Hematopoietic multipotent progenitor cell treated with erythropoietin and hydrocortisone succinate and interleukin-3 and kit ligand, for 17 days (in vitro differentiated cells): ENCODE data around the gene HIGD1A.
"Not testable (repeated sequence)": the region's sequence is repeated elsewhere in the genome, so short reads cannot be mapped to it uniquely, and the experiment has no call there.

Source experiments
- DNase-seq: peaks from one replicate; pipeline ENCODE4 v3.0.0-alpha.2; 2015; ENCODE audit warnings: low spot score

HIGD1A gene

DNA sequence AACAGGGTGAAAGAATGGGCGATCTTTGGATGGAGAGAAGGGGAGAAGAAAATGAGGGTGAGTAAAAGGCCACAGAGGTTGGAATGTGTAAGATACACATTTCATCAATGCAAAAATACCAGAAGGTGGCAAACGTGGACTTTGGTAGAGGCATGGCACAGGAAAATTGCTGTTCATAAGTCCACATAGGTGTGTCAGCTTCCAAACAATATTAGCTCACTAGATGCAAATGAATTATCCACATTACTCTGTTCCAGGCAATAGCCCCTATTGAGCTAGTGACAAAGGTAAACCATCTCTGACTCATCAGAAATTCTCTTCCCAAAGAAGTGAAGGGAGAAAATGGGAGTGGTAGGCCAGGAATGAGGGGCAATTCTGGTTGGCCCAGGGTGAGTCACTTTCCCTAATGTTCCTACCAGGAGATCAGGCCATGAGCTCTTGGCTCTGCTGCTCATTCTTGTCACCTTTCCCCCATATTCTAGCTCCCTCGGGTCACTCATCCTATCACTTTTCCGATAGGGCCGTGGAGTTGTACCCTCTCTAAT lies 24.9 kb upstream of the HIGD1A start:
- DNase-seq = no peak

GRCh38 chr3:42827654-42828053 lies 23.4 kb upstream of the HIGD1A start:
- no peak for DNase-seq

DNA sequence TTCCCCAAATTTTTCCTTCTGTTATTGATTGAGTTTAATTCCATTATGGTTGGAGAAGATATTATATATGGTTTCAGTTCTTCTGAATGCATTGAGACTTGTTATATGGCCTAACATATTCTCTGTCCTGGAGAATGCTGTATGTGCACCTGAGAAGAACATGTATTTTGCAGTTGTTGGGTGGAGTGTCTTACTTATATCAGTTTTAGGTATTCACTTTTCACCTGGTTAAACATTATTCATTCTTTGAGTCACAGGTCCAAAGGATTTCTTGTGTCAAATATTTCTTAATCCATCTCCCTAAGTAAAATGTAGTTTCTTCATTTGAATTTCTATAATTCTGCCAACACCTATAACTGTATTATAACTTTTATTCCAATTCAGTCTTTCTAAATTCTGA lies 22.7 kb upstream of the HIGD1A start:
- DNase-seq = no peak

DNA sequence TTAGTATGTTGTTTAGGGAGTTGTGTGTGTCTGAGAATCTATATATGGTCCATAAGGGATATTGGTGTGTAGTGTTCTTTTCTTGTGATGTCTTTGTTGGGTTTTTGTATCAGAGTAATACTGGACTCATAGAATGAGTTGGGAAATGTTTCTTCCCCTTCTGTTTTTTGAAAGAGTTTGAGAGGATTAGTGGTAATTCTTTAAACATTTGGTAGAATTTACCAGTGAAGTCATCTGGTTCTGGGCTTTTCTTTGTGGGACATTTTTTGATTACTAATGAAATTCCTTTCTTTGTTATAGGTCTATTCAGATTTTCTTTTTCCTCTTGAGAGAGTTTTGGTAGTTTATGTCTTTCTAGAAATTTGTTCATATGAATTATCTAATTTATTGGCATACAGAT lies 21.9 kb upstream of the HIGD1A start:
- DNase-seq = no peak

- DNase-seq = no peak
These were observed 19.1 kb upstream of the HIGD1A start for GRCh38 chr3:42823351-42823750.

DNA sequence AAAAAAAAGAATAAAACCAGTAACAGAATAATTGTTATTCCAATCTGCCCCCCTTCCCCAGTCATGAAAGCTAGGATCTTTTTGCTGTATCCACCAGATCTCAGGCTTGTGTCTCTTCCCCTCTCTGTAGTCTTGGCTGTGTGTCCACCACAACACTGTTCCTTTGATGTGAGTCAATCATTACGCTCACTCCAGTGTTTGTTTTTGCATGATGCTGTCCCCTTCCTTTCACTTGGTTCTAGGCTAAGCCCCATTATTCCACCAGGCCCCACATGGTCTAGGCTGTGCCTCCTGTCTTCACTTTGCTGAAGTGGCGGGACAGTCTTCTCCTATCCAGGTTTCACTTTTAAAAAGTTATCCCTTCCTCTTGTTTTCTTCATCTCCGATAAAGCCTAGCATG lies 18.5 kb upstream of the HIGD1A start:
- no peak for DNase-seq

DNA sequence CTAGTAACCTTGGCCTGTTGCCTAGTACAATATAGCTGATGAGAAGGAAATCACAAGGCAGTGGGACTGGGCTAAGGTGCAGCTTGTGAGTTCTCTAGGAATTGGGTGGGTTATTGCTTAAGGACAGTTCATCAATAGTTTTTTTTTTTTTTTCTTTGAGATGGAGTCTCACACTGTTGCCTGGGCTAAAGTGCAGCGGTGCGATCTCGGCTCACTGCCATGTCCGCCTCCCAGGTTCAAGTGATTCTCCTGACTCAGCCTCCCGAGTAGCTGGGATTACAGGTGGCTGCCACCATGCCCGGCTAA lies 16.4 kb upstream of the HIGD1A start:
- DNase-seq = no peak

DNA sequence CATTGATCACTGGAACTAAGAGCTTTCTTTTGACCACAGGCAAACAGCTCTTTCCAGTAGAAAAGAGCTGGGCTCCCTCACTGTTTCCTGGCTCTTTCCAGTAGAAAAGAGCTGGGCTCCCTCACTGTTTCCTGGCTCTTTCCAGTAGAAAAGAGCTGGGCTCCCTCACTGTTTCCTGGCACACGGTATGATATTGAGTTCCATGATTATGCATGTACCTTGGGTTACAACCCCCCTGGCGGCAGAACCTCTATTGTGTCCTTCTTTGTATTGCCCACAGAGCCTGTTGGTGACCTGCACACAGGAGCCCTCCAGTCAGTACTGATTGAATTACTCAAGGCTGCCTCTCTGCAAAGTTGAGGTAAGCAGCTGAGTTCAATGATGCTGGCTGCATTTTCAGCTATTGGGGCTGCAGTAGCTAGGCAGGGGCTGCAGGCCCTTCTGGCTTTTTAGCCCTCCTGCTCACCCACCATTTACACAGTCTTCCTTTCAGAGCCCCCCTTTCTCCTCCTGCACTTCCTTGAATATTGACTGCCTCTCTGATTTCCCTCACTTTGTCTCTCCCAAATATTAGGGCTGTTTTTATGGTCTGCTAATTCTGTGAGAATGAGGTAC lies 15.2 kb upstream of the HIGD1A start:
- DNase-seq = no peak

- DNase-seq = no peak
These were observed 11.5 kb upstream of the HIGD1A start for GRCh38 chr3:42815826-42816225.

GRCh38 chr3:42814914-42815507 lies 10.7 kb upstream of the HIGD1A start:
- peak; percentile 81 for DNase-seq

- no peak for DNase-seq
These were observed 10.0 kb upstream of the HIGD1A start for GRCh38 chr3:42814246-42814645.

- not testable (repeated sequence) for DNase-seq
These were observed 7.0 kb upstream of the HIGD1A start for GRCh38 chr3:42811118-42811883.

DNA sequence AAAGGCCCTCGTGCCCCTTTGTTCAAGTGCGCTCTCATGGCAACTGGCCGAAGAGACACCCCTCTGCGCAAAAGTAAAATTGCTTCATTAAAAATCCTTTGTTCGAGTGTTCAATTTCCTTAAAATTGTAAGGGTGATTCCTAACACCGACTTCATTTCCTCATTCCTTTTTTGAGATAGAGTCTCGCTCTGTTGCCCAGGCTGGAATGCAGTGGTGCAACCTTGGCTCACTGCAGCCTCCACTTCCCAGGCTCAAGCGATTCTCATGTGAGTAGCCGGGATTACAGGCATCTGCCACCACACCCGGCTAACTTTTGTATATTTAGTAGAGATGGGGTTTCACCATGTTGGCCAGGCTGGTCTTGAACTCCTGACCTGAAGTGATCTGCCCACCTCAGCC lies 6.4 kb upstream of the HIGD1A start:
- not testable (repeated sequence) for DNase-seq

GRCh38 chr3:42809202-42809601 lies 4.9 kb upstream of the HIGD1A start, which contains the start of gene ACKR2:
Gene ACKR2, plus strand, starts transcription at chr3:42809445. Its CDS starts 55,058 bp downstream, at chr3:42864503.
- no peak for DNase-seq

- DNase-seq = no peak
These were observed 3.6 kb upstream of the HIGD1A start for GRCh38 chr3:42807929-42808328.

- no peak for DNase-seq
These were observed 991 bp upstream of the HIGD1A start for GRCh38 chr3:42805141-42805821.

DNA sequence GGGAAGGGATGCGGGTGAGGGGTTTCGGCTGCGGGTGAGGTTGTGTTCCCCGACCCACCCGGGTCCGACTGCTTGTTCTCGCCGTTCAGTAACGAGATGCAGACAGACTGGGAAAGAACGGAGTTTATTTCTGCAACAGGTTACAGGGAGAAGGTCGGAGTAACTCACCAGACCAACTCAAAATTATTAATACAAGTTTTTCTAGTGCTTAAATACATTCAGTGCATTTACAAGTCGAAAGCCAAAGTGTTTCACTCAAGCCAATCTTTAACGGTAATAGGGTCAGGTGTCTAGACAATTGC lies 492 bp upstream of the HIGD1A start:
- no peak for DNase-seq

DNA sequence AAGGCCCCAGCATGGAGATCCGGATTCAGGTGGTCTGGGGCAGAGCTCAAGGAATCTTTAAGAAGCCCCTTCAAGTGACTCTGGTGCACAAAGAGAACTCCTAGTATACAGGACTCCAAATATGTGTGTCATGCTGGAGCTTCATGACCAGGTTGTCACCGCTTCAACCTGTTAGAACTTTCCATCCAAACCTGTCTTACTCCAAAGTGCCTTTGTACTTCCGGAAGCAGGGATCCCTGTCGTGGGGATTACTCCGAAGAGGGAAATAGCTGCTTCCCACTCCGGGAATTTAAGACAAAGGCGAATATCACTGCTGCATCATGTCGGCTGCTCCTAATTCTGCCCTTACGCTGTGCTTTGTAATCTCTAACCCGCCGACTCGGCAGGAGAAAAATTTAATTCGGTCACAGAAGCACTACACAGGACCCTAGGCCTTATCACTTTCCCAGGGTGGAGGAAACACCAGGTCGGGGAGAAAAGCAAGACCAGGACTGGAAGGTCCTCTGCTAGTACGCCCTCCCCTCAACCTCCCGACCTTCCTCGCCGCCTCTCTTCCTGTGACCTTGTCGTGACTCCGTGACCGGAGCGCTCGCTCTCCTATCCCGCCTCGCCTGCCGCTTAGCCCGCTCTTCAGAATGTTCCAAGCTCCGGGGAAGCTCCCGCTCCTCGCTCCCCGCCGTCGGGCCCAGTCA lies 730 bp downstream of the HIGD1A start:
- peak; percentile 53 for DNase-seq

GRCh38 chr3:42802876-42803413 lies 1.3 kb downstream of the HIGD1A start:
- no peak for DNase-seq

GRCh38 chr3:42801784-42802183 lies 2.5 kb downstream of the HIGD1A start:
- no peak for DNase-seq

DNA sequence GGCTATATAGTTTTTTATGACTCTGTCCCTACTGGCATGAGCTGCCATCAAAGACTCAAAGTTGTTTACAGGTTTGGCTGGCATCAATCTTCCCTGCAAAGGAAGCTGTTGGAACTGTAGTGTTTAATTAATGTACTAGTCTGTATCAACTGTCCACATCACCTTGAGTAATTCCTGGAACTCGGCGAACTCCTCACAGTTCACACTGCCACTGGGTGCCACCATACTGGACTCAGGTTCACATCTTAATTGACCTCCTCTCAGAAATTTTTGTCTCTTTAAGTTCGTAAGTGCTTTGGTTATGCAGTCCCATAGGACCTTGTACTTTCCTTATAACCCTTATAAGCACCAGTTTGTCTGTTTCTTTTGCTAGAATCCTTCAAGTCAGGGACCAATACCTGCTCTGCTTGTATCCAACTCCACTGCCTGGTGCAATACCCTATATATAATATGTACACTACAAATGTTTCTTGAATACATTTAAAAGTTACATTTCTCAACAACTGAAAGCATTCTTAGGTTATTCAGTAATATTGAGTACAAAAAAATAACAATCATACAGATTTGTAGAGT lies 3.2 kb downstream of the HIGD1A start:
- DNase-seq = no peak

DNA sequence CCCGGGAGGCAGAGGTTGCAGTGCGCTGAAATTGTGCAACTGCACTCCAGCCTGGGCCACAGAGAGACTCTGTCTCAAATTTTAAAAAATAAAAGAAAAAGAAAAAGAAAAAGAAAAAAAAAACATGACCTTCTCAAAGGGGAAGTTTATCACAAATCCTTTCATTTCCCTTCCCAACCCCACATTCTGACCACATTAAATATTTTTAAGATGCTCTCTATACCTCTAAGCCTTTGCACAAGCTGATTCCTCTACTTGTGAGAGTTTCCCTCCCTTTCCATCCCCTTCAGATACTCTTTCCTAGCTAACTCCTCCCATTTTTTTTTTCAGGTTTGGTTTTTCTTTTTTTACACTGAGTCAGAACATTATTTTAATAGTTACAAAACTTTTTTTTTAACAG lies 4.0 kb downstream of the HIGD1A start:
- DNase-seq = no peak
